Dendritic cell treated with granulocyte-macrophage colony-stimulating factor and Interleukin-4, amounts not matched to agents 40 ng/mL and 50 ng/mL, for 4 days (primary cell): ENCODE measurements around the gene SSC5D.
A peak's percentile ranks its signal among the peaks of the same experiment; 100 is the strongest.

Source experiments
- H3K27ac Mint-ChIP-seq: one replicate; pipeline ENCODE4 v1.8.0; 2022; ENCODE audit warnings: mild to moderate bottlenecking, mixed read lengths
- H3K27me3 Mint-ChIP-seq: one replicate; pipeline ENCODE4 v1.8.0; 2022; ENCODE audit warnings: mild to moderate bottlenecking, mixed read lengths
- H3K36me3 Mint-ChIP-seq: one replicate; pipeline ENCODE4 v1.8.0; 2022; ENCODE audit warnings: low read depth, mixed read lengths
- H3K4me1 Mint-ChIP-seq: one replicate; pipeline ENCODE4 v1.8.0; 2022; ENCODE audit warnings: low read depth, mixed read lengths
- H3K4me3 Mint-ChIP-seq: one replicate; pipeline ENCODE4 v1.8.0; 2022; ENCODE audit warnings: mild to moderate bottlenecking, moderate library complexity, mixed read lengths
- H3K9me3 Mint-ChIP-seq: one replicate; pipeline ENCODE4 v1.8.0; 2022; ENCODE audit warnings: mixed read lengths
- intact Hi-C: fragments of 100-400 bp; cut with micrococcal nuclease; formaldehyde crosslinking; loops from one replicate; pipeline ENCODE4 v1.15.0; 2022

The SSC5D gene

GRCh38 chr19:55483706-55484592, 4.3 kb upstream of the SSC5D start:
- peaks cover 44% of the 10 kb centered on the region for H3K4me1 Mint-ChIP-seq
- intact Hi-C loops = no loop called here
- H3K36me3 Mint-ChIP-seq = peaks cover 33% of the 10 kb centered on the region
- H3K27ac Mint-ChIP-seq = no peak overlapping the region
- H3K27me3 Mint-ChIP-seq = peaks cover 35% of the 10 kb centered on the region
- no peaks in the 10 kb centered on the region for H3K9me3 Mint-ChIP-seq
- H3K4me3 Mint-ChIP-seq = peak overlapping the region; percentile 64

DNA sequence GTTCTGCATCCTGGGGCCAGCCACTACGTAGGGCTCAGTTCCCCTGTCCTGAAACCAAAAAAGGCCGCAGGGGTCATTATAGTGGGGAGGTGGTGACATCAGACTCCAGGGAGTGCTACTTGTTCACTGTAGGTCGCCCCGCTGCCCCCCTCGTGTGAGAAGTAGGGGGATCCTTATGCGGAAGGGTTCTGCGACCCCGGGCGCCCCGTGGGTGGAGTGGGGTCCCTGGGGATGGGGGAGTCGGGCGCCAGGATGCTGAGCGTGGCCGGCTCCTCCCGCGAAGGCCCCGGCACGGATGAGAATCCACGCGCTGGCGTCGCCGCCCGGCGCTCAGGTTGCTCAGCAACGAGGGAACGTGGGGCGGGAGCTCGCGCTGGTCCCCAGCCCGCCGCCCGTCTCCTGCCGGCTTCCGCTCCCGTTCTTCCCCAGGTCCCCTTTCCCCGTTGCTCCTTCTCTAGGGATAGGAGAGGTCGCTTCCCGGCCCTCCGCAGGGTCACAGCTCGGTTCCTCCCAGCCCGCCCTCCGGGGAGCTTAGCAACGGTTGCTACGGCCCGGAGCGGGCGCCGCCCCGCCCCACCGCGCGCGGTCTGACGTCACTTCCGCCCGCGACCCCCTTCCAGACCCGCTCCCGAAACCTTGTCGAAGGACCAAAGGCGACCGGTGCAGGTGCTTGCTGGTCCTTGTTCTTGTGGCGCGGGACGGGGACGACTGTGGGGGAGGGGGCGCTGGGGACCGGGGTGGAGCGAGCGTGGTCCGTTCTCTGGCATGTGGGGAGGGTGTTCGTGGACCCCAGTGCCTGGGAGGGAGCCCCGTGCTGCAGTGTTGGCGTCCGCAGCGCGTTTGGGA, 3.4 kb upstream of the SSC5D start, which contains the start of gene NAT14:
TSS of gene NAT14 (plus strand) at position 596 of the 846 bp plus-strand sequence. CDS start 521 bp downstream, outside the sequence.
- H3K4me1 Mint-ChIP-seq = peaks cover 37% of the 10 kb centered on the region
- intact Hi-C loops = no loop called here
- no peaks in the 10 kb centered on the region for H3K9me3 Mint-ChIP-seq
- peak within 1 kb of the TSS; percentile 64 for H3K4me3 Mint-ChIP-seq
- peaks cover 31% of the 10 kb centered on the region for H3K36me3 Mint-ChIP-seq
- peaks cover 38% of the 10 kb centered on the region for H3K27me3 Mint-ChIP-seq
- H3K27ac Mint-ChIP-seq = no peak within 1 kb of the TSS

- Mint-ChIP-seq H3K27ac (no peak overlapping the region), H3K4me1 (peaks cover 34% of the 10 kb centered on the region), H3K36me3 (peaks cover 27% of the 10 kb centered on the region), H3K27me3 (peaks cover 39% of the 10 kb centered on the region), H3K9me3 (no peaks in the 10 kb centered on the region), H3K4me3 (peak overlapping the region; percentile 2)
- intact Hi-C loops = no loop called here
These were observed 2.7 kb upstream of the SSC5D start for GRCh38 chr19:55485439-55486011.

DNA sequence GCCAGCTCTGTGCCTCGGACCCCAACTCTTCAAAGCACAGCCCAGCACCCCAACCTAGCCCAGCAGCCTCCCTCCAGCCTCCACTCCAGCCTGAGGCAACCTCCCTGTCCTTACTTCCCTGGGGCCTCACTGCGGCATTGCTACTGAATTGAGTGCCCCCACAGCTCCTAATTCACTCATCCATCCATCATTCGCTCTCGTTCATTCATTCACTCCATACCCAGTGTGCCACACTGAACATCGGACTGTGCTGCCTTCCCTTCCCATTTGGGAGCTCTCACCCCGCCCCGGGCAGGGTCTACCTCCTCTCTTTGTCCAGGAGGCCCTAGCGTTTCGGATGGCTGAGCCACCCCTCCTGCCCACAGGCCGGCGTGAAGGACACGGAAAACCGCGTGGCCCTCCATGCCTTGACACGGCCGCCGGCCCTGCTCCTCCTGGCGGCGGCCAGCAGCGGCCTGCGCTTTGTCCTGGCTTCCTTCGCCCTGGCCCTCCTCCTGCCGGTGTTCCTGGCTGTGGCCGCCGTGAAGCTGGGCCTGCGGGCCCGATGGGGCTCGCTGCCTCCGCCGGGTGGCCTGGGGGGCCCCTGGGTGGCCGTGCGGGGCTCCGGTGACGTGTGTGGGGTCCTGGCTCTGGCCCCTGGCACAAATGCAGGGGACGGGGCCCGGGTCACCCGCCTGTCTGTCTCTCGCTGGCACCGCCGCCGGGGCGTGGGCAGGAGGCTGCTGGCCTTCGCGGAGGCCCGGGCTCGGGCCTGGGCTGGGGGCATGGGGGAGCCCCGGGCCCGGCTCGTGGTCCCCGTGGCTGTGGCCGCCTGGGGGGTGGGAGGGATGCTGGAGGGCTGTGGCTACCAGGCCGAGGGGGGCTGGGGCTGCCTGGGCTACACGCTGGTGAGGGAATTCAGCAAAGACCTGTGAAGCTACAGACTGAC, 1.9 kb upstream of the SSC5D start:
- H3K9me3 Mint-ChIP-seq = no peaks in the 10 kb centered on the region
- H3K27me3 Mint-ChIP-seq = peaks cover 46% of the 10 kb centered on the region
- peaks cover 25% of the 10 kb centered on the region for H3K36me3 Mint-ChIP-seq
- intact Hi-C loops = no loop called here
- no peak overlapping the region for H3K27ac Mint-ChIP-seq
- peaks cover 34% of the 10 kb centered on the region for H3K4me1 Mint-ChIP-seq
- H3K4me3 Mint-ChIP-seq = no peak overlapping the region

- H3K36me3 Mint-ChIP-seq = peaks cover 20% of the 10 kb centered on the region
- no peaks in the 10 kb centered on the region for H3K9me3 Mint-ChIP-seq
- peaks cover 54% of the 10 kb centered on the region for H3K27me3 Mint-ChIP-seq
- H3K27ac Mint-ChIP-seq = peak overlapping the region; percentile 45
- no peak overlapping the region for H3K4me3 Mint-ChIP-seq
- intact Hi-C loops = no loop called here
- H3K4me1 Mint-ChIP-seq = peaks cover 34% of the 10 kb centered on the region
These were observed 989 bp upstream of the SSC5D start for GRCh38 chr19:55486971-55487923.

GRCh38 chr19:55488986-55489710, 912 bp downstream of the SSC5D start:
- peaks cover 34% of the 10 kb centered on the region for H3K4me1 Mint-ChIP-seq

DNA sequence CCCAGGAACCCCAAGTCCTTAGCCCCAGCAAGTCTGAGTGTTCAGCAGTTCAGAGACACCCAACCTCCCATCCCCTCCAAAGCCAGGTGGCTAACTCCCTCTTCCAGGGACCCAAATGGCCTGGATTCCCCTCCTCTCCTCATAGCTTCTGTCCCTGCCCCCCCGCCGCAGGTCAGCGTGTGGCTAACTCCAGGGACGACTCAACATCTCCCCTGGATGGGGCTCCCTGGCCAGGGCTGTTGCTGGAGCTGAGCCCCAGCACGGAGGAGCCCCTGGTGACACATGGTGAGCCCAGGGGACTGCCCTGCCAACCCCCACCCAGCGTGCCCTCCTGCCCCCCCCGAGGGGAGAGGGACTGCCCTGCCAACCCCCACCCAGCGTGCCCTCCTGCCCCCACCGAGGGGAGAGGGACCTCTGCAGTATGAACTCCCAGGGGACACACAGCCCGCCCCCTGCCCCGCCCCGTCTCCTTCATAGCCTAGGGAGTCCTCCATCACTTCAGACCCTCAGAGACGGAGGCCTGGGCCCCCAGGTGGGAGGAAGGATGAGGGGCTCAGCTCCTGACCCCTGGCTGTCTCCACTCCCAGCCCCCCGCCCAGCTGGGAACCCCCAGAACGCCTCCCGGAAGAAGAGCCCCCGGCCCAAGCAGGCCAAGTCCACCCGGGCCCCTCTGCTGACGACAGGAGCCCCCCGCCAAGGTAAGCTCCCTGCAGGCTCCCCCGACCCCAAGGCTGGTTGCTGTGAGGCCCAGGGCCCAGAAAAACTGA, 1.7 kb downstream of the SSC5D start:
- intact Hi-C loops = no loop called here
- Mint-ChIP-seq H3K4me1 (peaks cover 33% of the 10 kb centered on the region), H3K4me3 (no peak overlapping the region), H3K9me3 (no peaks in the 10 kb centered on the region), H3K27me3 (peaks cover 64% of the 10 kb centered on the region), H3K27ac (no peak overlapping the region), H3K36me3 (no peaks in the 10 kb centered on the region)

More at GRCh38 chr19:55488986-55489710, 912 bp downstream of the SSC5D start:
- intact Hi-C loops = no loop called here
- H3K27ac Mint-ChIP-seq = no peak overlapping the region
- no peaks in the 10 kb centered on the region for H3K9me3 Mint-ChIP-seq
- H3K27me3 Mint-ChIP-seq = peaks cover 62% of the 10 kb centered on the region
- peaks cover 2% of the 10 kb centered on the region for H3K36me3 Mint-ChIP-seq
- H3K4me3 Mint-ChIP-seq = no peak overlapping the region

DNA sequence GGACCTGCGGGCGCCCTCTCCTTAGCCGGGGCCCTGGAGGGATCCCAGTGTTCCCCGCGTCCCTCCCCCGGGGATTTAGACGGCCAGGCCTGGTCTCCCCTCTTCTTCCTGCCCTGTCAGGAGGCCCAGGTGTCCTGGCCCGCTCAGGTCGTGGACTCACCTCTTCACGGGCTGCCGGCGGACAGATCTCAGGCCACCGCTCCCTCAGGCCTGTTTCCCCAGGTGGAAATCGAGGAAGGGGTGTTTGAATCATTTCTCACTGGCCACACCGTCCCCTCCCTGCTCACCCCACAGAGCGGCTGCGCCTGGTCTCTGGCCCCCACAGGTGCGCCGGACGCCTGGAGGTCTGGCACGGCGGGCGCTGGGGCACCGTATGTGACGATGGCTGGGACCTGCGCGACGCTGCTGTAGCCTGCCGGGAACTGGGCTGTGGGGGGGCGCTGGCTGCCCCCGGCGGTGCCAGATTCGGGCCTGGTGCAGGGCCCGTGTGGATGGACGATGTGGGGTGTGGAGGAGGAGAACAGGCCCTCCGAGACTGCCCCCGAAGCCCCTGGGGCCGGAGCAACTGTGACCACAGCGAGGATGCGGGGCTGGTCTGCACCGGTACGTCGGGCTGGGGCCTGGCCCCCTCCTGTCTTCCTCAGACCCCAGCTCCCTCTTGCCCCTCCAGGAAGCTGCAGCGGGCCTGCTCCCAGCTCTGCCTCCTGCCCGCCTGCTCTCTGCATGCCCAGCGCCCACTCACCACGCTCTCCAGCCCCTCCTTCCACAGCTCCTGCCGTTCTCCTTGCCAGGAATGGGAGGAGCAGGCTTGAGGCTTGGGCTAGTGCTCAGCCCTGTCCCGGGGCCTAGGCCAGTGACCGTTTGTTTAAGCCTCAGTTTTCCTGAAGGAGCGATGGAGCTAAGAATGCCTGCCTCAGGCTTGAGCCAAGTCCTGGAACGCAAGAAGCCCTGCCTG, 2.5 kb downstream of the SSC5D start:
- Mint-ChIP-seq H3K9me3 (no peaks in the 10 kb centered on the region), H3K27me3 (peaks cover 57% of the 10 kb centered on the region), H3K4me3 (no peak overlapping the region), H3K4me1 (peaks cover 29% of the 10 kb centered on the region), H3K36me3 (no peaks in the 10 kb centered on the region), H3K27ac (no peak overlapping the region)
- intact Hi-C loops = no loop called here

DNA sequence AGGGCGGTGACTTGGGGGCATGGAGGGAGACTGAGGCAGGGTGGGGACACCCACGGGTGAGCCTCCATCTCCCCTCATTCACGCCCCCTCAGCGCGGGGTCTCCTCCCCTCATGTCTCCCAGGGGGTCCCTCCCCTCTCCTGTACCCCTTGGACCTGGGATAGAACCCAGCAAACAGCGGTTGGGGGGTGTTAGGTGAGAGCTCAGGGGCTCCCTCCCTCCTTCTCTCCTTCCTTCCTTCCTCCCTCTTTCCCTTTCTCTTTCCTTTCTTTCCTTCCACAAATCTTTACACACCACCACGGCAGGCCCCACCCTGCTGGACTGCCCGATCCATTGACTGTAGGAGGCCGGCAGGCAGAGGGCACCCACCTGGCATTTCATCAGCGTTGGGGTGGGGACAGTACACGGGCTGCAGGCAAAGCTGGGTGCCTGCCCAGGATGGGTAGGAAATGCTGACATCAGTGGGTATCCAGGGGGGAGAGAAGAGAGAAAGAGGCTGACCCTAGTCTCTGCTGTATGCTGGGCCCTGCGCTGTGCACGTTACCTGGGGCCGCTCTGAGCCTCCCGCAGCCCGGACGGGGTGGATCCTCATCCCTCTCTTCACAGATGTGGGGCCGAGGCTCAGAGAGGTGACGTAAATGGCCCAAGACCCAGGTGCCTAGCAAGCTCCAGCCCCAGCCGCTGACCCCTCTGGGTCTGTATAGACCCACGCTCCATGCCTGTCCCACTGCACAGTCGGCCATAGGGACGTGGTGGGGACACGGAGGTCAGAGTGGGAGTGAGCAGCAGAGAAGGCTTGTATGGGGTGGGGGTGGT, 3.5 kb downstream of the SSC5D start:
- no peaks in the 10 kb centered on the region for H3K9me3 Mint-ChIP-seq
- no peak overlapping the region for H3K27ac Mint-ChIP-seq
- H3K27me3 Mint-ChIP-seq = peaks cover 51% of the 10 kb centered on the region
- intact Hi-C loops = no loop called here
- peaks cover 23% of the 10 kb centered on the region for H3K4me1 Mint-ChIP-seq
- no peak overlapping the region for H3K4me3 Mint-ChIP-seq
- H3K36me3 Mint-ChIP-seq = no peaks in the 10 kb centered on the region

DNA sequence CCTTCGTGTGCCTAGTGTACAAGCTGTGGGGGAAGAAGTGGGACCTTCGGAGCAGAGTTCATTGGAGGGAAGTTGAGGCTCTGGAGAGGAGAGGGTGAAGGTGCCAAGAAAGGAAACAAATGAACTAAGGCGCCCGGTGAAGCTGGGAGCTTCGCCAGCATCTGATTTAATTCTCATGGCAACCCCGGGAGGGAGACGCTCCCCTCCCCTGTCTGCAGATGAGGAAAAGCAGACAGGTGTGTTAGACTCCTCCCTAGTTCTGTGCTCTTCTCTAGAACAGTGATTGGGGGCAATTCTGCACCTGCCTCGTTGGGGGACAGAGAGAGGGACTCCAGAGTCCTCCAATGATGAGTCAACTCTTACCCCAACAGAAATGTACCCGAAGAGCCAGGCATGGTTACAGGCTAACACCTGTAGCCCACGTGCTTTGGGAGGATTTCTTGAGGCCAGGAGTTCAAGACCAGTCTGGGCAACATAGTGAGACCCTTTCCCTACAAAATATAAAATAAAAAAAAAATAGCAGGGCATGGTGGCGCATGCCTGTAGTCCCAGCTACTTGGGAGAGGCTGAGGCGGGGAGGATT, 4.2 kb downstream of the SSC5D start:
- intact Hi-C loops = no loop called here
- Mint-ChIP-seq H3K27ac (no peak overlapping the region), H3K36me3 (no peaks in the 10 kb centered on the region), H3K4me3 (no peak overlapping the region), H3K4me1 (peaks cover 20% of the 10 kb centered on the region), H3K9me3 (no peaks in the 10 kb centered on the region), H3K27me3 (peaks cover 49% of the 10 kb centered on the region)
